Posterior cingulate gyrus (tissue), 11 donors: ENCODE measurements around the gene ZNF598.
"Not testable (repeated sequence)": the region's sequence is repeated elsewhere in the genome, so short reads cannot be mapped to it uniquely, and the experiment has no call there.

Experiments
- DNase-seq, 10 donors: peaks; one replicate each; pipeline versions ENCODE4 v3.0.0 to v3.0.0-alpha.2; 2020 to 2021; ENCODE audit warnings: mixed read lengths in 3 of 10
- intact Hi-C: fragments of 100-400 bp; cut with DNase I; formaldehyde crosslinking; loops from one replicate; pipeline ENCODE4 v1.15.1; 2023

ZNF598 gene

GRCh38 chr16:1962161-1963153, 47.2 kb downstream of the ZNF598 start:
- intact Hi-C loops = loop anchor here (5.0 kb wide), 1 partner anchor 190 kb away; the partner anchor contains the start of genes EME2, MRPS34 and NME3
- DNase-seq = not testable (repeated sequence)

- intact Hi-C loops = loop anchor here (5.0 kb wide), 1 partner anchor 189 kb away; the partner anchor contains the start of genes EME2, MRPS34 and NME3
- no peak for DNase-seq
These were observed 48.0 kb downstream of the ZNF598 start for GRCh38 chr16:1961651-1962067.

GRCh38 chr16:1960665-1961630, 48.7 kb downstream of the ZNF598 start:
- intact Hi-C loops = loop anchor here (5.0 kb wide), 1 partner anchor 189 kb away; the partner anchor contains the start of genes EME2, MRPS34 and NME3
- DNase-seq = no peak

- intact Hi-C loops = loop anchor here (5.0 kb wide), 1 partner anchor 187 kb away; the partner anchor contains the start of genes EME2, MRPS34 and NME3
- peak; percentile 88 to 99 (median 92) for DNase-seq
These were observed 50.2 kb downstream of the ZNF598 start, which contains the start of gene NDUFB10 for GRCh38 chr16:1959269-1960039. NDUFB10 (plus strand) TSS chr16:1959538; CDS start chr16:1959625, 87 bp downstream.

GRCh38 chr16:1958715-1959268, 50.8 kb downstream of the ZNF598 start:
- intact Hi-C loops = no loop called here
- DNase-seq = no peak

GRCh38 chr16:1958143-1958491, 51.5 kb downstream of the ZNF598 start:
- DNase-seq, intact Hi-C loops: not testable (repeated sequence)

- intact Hi-C loops, DNase-seq: not testable (repeated sequence)
These were observed 52.0 kb downstream of the ZNF598 start for GRCh38 chr16:1957434-1958142.

GRCh38 chr16:1953734-1954133, 55.9 kb downstream of the ZNF598 start:
- intact Hi-C loops = no loop called here
- DNase-seq = no peak

- no peak for DNase-seq
These were observed 59.1 kb downstream of the ZNF598 start for GRCh38 chr16:1950559-1950958.

GRCh38 chr16:1950047-1950446, 59.6 kb downstream of the ZNF598 start:
- no peak for DNase-seq
- intact Hi-C loops = no loop called here

More at GRCh38 chr16:1950559-1950958, 59.1 kb downstream of the ZNF598 start:
- intact Hi-C loops = no loop called here

- intact Hi-C loops = no loop called here
- DNase-seq = no peak
These were observed 60.1 kb downstream of the ZNF598 start for GRCh38 chr16:1949507-1949906.
